NCI-H2107 treated with DMSO at 0.1 percent for 48 hours (cell line): ENCODE measurements around the gene RXFP1.

ENCODE experiments used
- DNase-seq: peaks from one replicate; lab custom pipeline; 2025; ENCODE audit not compliant: unreplicated experiment; lab: John Stamatoyannopoulos, UW

The RXFP1 gene

DNA sequence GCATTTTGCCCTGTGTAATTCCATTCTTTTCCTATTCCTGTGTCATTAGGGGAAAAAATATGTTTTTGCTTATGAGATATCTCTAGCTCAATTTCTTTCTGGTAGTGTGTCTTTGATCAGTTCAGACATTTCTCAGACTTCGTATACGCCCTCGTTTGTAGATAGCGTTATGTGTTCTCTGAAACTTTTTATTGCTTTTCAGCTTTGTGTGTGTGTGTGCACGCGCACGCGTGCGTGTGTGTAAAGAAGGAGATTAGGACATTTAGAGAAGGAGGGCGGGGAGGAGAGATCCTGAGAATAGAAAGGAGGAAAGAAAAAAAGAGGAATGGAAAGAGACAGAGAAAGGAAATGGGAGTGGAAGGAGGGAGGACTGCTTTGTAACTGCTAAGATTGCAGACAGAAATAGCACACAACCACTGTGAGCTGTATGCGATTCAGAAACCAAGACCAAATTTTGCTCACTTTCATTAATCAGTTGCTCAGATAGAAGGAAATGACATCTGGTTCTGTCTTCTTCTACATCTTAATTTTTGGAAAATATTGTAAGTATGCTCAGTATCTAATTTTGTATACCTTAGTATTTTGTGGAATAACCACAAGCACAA lies at the start of gene RXFP1:
Gene RXFP1 (plus strand): TSS at position 399 of the 605 bp plus-strand sequence. CDS start 95 bp downstream, at position 494.
- DNase-seq: no peak

- no peak for DNase-seq
Observed at GRCh38 chr4:158481811-158482210, 39.9 kb upstream of the RXFP1 start.

DNA sequence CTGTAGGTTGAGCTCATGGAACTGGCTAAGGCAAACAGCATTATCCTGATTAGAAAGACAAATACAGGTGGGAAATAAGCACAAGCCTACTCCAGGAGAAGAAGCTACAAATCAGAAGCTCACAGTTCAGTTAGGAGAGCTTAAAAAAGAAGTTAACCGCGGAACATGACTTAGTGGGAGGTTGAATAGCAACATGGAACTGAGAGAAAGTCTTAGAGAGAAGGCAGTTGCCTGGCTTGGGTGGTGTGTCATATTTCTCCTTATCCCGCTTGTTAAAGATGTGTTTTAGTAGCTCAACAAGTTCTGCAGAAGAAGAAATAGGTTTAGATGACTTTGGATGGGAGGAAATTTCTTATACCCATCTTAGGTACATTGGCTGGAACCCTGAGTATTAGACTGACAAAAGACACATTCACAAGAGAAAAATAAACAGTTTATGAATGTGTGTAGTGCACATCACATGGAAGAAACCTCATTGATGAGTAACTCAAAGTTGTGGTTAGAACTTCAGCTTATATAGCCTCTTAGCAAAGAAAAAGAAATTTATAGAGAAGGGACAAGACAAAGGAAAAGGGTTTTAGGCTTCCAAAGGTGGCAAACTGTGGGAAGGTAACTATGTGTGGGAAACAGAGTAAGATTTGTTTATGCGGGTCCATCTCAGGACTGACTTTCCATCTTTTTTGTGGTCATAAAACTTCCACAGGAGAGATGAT lies 37.4 kb upstream of the RXFP1 start:
- no peak for DNase-seq

DNA sequence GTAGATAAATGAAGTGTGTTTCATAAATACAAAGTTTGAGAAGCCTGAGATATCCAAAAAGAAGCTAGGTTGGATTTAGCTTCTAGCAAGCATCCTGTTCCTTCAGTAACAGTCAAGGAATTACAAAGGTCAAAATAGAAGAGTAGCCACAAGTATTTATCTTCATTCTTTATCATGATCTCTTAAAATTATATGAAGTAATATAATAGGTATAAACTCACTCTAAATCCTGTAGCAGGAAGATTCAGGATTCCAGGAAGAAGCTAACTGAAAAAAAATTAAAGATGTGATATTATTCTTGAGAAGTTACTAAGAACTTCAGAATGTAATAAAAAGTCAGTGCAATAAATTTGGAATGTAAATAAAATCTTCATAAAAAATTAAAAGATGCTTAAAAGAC lies 31.1 kb upstream of the RXFP1 start:
- DNase-seq: no peak

DNA sequence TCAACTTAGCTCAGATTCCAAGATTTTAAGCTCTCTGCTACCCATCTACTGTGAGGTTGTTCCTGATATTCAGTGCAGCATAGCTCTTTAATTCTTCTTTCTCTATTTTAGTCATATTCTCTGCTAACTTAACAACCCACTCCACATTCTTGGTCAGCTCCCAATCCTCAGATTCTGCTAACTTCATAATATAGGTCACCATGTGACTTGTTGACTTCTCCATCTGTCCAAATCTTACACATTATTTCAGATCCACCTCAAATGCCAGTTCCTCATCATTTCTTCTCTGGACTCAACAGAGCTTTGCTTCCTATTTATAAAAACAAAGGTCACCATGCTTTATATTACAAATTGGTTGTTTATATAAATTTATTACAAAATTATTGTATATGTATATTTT lies 29.3 kb upstream of the RXFP1 start:
- no peak for DNase-seq

DNA sequence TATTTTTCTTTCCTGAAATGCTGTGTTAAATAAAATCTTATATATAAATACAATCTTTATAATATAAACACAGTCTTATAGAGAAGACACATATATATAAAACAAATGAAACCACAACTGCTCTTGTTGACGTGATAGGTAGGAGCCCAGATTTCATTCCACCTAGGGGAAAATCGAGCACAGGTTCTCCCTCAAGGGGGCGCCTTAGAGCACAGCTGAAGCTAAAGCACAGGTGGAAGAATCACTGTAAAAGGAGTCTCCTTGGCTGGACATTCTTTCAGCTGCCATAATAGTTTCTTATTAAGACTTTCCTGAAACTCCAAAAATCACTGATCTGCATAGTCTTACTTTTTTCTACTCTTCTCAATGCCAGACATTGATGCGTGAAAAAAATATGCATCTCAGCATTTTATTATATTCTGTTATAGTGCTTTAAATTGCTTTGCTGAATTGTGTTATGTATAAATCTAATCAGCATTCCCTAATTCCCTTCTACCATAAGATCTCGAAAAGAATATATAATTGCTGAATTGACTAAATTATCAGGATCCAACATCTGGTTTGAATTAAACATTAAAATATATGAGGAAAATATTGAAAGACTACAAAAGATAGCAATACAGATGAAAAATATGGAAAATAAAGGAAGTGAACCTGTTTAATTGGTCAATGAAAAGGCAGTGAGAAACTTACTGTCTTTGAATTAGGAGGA lies 25.5 kb upstream of the RXFP1 start:
- no peak for DNase-seq

- no peak for DNase-seq
Observed at GRCh38 chr4:158500054-158500453, 21.6 kb upstream of the RXFP1 start.

GRCh38 chr4:158513256-158513655 lies 8.4 kb upstream of the RXFP1 start:
- no peak for DNase-seq

GRCh38 chr4:158519226-158519625 lies 2.5 kb upstream of the RXFP1 start:
- no peak for DNase-seq

DNA sequence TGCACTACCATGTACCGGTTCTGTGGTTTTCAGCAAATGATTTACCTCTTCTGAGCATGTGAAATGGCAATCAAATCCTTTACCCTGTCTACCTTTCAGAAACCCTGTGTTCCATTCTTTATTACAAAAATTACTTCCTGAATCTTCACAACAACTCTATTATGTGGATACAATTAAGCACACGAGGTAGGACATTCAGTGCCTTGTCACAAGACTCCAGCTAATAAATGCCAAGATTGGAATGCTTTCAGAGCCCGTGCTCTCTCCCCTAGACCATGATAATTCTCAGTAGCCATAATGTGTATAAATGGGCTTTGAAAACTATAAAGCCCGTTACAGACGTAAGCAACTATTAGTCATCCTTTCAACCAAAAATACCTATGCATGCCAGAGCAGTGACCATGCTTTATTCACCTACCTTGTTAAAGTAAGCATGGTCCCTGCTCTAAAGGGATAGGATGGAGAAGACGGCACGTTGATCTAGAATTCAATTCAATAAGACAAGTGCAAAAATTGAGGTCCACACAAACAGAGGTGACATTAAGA lies 2.4 kb downstream of the RXFP1 start:
- DNase-seq: no peak

DNA sequence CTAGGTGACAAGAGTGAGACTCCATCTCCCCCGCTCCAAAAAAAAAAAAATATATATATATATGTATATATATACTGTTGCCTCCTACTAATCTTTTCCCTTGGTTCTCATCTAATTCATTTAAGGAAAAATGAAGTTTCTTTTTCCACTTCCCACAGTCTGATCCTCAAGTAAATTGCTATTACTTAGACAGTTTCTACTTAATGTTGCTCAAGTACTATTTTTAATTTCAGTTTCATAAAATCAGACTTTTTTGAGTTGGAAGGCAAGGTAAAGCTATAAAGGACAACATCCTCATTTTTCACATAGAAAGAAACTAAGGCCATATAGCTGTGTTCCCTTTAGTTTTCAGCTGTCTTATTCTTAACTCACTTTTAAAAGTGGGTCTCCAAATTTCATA lies 5.8 kb downstream of the RXFP1 start:
- no peak for DNase-seq

DNA sequence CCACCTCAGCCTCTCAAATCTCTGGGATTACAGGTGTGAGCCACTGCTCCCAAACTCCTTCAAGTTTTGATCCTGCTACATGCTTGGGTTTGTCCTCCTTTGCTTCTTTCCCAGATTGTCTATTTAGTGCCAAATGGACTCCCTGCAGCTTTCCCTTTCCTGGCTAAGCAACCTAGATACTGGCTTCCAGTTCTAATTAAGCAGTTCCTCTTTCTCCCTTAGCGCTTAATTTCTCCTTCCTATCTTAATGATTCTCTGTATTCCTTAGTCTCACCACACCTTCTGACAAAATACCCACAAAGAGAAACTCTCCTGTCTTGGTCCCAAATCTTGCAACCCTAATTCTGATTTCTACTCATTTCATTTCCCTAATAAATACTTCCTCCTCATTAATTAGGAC lies 7.8 kb downstream of the RXFP1 start:
- no peak for DNase-seq

GRCh38 chr4:158530381-158530780 lies 8.7 kb downstream of the RXFP1 start:
- DNase-seq: no peak

- no peak for DNase-seq
Observed at GRCh38 chr4:158530898-158531297, 9.2 kb downstream of the RXFP1 start.

DNA sequence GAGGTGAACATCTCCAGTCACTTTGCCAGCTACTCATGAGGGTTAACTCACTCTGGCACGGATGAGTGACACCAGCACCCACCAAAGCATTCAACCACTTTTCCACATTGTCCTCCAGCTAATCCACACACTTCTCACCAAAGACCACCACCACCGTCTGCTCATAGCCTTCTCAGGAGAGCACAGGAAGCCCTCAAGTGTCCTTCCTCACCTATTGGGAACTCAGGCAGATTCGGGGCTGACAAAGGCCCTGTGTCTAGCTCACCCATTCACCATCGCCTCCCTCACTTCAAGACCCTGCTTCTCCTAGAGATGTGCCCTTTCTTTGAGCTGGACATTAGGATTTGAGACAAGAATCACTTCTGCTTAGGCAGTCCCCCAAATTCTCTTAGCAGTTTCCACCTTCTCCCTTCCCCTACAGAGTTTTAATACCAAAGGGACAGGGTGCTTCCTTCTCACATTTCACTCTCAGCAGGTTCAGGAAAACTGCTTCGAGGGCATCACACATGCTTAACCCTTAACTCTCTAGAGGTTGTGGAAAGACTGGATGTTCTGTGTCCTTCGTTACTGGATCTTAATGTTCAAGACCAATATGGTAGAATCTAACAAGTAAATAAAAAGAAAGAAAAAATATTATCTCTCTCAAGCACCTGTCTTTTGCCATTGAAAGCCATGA lies 11.0 kb downstream of the RXFP1 start:
- no peak for DNase-seq

DNA sequence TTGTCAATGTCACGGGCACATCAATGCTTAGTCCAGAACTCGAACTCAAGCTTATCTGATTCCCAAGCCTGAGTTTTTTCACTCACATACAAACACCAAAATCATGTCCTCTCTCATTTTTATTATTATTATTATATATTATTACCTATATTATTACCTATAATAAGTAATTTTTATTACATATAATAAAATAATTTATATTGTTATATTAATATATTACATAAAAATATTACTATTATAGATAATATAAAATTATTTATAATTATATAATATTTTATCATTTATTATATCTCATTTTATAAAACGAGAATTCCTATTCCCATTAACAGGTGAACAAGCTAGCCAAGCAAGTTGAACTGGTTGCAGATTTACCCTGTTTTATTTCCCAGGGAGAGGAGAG lies 13.0 kb downstream of the RXFP1 start:
- DNase-seq: no peak

GRCh38 chr4:158535130-158535614 lies 13.5 kb downstream of the RXFP1 start:
- no peak for DNase-seq

DNA sequence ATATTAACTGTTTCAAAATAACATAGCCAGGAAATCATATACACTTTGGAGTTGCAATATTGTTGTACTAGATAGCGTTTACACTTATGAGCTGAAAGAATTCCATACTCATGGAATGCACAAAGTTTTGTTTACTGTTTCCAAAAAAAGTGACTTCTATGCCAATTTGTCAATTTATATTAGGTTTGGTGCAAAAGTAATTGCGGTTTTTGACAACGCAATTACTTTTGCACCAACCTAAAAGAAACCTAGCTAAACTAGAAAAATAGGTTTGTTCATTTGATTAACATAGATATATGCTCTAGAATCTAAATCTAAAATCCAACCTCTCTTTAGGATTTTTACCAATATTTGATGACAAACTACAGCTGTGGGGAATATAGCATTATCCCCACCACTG lies 15.2 kb downstream of the RXFP1 start:
- no peak for DNase-seq

DNA sequence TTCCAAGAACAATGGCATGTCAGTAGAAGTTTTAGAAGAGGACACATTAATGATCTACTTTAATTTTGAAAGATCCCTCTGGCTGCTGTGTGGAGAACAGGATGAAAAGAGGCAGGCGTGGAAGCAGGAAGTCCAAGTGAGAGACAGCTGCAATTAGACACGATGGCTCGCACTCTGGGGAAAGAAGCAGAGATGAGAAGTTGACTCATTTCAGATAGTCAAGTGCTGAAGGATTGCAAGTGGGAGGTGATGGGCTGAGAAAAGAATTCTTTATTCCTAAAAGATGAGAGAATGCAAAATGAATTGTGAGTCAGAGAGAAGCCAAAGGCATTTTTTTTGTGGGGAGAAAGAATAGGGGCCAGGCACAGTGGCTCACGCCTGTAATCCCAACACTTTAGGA lies 16.5 kb downstream of the RXFP1 start:
- DNase-seq: no peak

- no peak for DNase-seq
Observed at GRCh38 chr4:158538911-158539310, 17.2 kb downstream of the RXFP1 start.
